DMS53 (cell line): Measurements from ENCODE around the gene MAPK13.
A peak's percentile ranks its signal among the peaks of the same experiment; 100 is the strongest.

ENCODE experiments used
- DNase-seq: peaks from one replicate; lab custom pipeline; 2025; lab: John Stamatoyannopoulos, UW

MAPK13 gene

GRCh38 chr6:36129941-36130666 lies at the start of gene MAPK13:
TSS of gene MAPK13 (plus strand) at chr6:36130513. CDS start at chr6:36130583, 70 bp downstream.
- DNase-seq = peak; percentile 82

- no peak for DNase-seq
Measured at GRCh38 chr6:36082318-36082717, 48.0 kb upstream of the MAPK13 start.

GRCh38 chr6:36083446-36083845 lies 46.9 kb upstream of the MAPK13 start:
- DNase-seq = no peak

- peak; percentile 35 for DNase-seq
Measured at GRCh38 chr6:36088204-36088603, 42.1 kb upstream of the MAPK13 start.

GRCh38 chr6:36089048-36089447 lies 41.3 kb upstream of the MAPK13 start:
- no peak for DNase-seq

- DNase-seq = no peak
Measured at GRCh38 chr6:36094238-36094637, 36.1 kb upstream of the MAPK13 start.

- DNase-seq = peak; percentile 82
Measured at GRCh38 chr6:36094753-36095496, 35.4 kb upstream of the MAPK13 start.

GRCh38 chr6:36095497-36096391 lies 34.6 kb upstream of the MAPK13 start:
- DNase-seq = peak; percentile 88

GRCh38 chr6:36098253-36098919 lies 31.9 kb upstream of the MAPK13 start:
- DNase-seq = no peak

- no peak for DNase-seq
Measured at GRCh38 chr6:36098920-36099647, 31.2 kb upstream of the MAPK13 start.

- no peak for DNase-seq
Measured at GRCh38 chr6:36099869-36100483, 30.3 kb upstream of the MAPK13 start.

- no peak for DNase-seq
Measured at GRCh38 chr6:36101691-36102090, 28.6 kb upstream of the MAPK13 start.

GRCh38 chr6:36102853-36103252 lies 27.5 kb upstream of the MAPK13 start:
- DNase-seq = no peak

GRCh38 chr6:36104836-36105235 lies 25.5 kb upstream of the MAPK13 start:
- DNase-seq = no peak

GRCh38 chr6:36109092-36109491 lies 21.2 kb upstream of the MAPK13 start:
- DNase-seq = no peak

- no peak for DNase-seq
Measured at GRCh38 chr6:36110050-36110449, 20.3 kb upstream of the MAPK13 start.

GRCh38 chr6:36110863-36111262 lies 19.4 kb upstream of the MAPK13 start:
- DNase-seq = no peak

- no peak for DNase-seq
Measured at GRCh38 chr6:36111526-36111925, 18.8 kb upstream of the MAPK13 start.

- DNase-seq = no peak
Measured at GRCh38 chr6:36113049-36113448, 17.3 kb upstream of the MAPK13 start.

- no peak for DNase-seq
Measured at GRCh38 chr6:36113703-36114102, 16.6 kb upstream of the MAPK13 start.
